Measurements from ENCODE around the gene ZNF507. TPM values are rescaled to one million over a fixed set of nuclear protein-coding genes. Genes with fewer than 3 reads are reported as not detected.

The ZNF507 gene
- total and polyA plus RNA-seq, 2 experiments from 2014 or later: 4.6 to 10.2 TPM

- DNase-seq (ENCODE audit: low read depth in 1 of 2, low spot score in 1 of 2): no peak
- H3K4me3 ChIP-seq: no peak overlapping the region
- no peaks in the 10 kb centered on the region for H3K27me3 ChIP-seq
- no peak overlapping the region for H3K27ac ChIP-seq
- H3K36me3 ChIP-seq: peaks cover 57% of the 10 kb centered on the region
- H3K4me1 ChIP-seq (ENCODE audit: low read depth): no peaks in the 10 kb centered on the region
- no peaks in the 10 kb centered on the region for H3K9me3 ChIP-seq (ENCODE audit: low read depth)
- no peak for TF ChIP-seq CTCF (IDR thresholded peaks at IDR 0.05; ENCODE audit: low read depth, low read length)
These were observed 9.9 kb downstream of the ZNF507 start for GRCh38 chr19:32355309-32355708.

GRCh38 chr19:32357720-32358119 is 12.3 kb downstream of the ZNF507 start:
- Histone ChIP-seq H3K27ac (no peak overlapping the region), H3K27me3 (no peaks in the 10 kb centered on the region), H3K9me3 (ENCODE audit: low read depth) (no peaks in the 10 kb centered on the region), H3K36me3 (peaks cover 71% of the 10 kb centered on the region), H3K4me1 (ENCODE audit: low read depth) (no peaks in the 10 kb centered on the region), H3K4me3 (no peak overlapping the region)
- peak in 1 of 2 donors; percentile 23 for DNase-seq (ENCODE audit: low read depth in 1 of 2, low spot score in 1 of 2)
- TF ChIP-seq CTCF (IDR thresholded peaks at IDR 0.05; ENCODE audit: low read depth, low read length): peak; percentile 36

GRCh38 chr19:32358321-32358720 is 12.9 kb downstream of the ZNF507 start:
- no peak overlapping the region for H3K27ac ChIP-seq
- H3K27me3 ChIP-seq: no peaks in the 10 kb centered on the region
- no peak for TF ChIP-seq CTCF (IDR thresholded peaks at IDR 0.05; ENCODE audit: low read depth, low read length)
- no peaks in the 10 kb centered on the region for H3K9me3 ChIP-seq (ENCODE audit: low read depth)
- H3K4me3 ChIP-seq: no peak overlapping the region
- H3K36me3 ChIP-seq: peaks cover 66% of the 10 kb centered on the region
- no peak for DNase-seq (ENCODE audit: low read depth in 1 of 2, low spot score in 1 of 2)
- H3K4me1 ChIP-seq (ENCODE audit: low read depth): no peaks in the 10 kb centered on the region

GRCh38 chr19:32359581-32359980 is 14.2 kb downstream of the ZNF507 start:
- H3K4me3 ChIP-seq: no peak overlapping the region
- no peak overlapping the region for H3K27ac ChIP-seq
- H3K4me1 ChIP-seq (ENCODE audit: low read depth): no peaks in the 10 kb centered on the region
- no peaks in the 10 kb centered on the region for H3K9me3 ChIP-seq (ENCODE audit: low read depth)
- no peak for DNase-seq (ENCODE audit: low read depth in 1 of 2, low spot score in 1 of 2)
- H3K27me3 ChIP-seq: no peaks in the 10 kb centered on the region
- peaks cover 67% of the 10 kb centered on the region for H3K36me3 ChIP-seq
- TF ChIP-seq CTCF (IDR thresholded peaks at IDR 0.05; ENCODE audit: low read depth, low read length): no peak

GRCh38 chr19:32361574-32362317 is 16.3 kb downstream of the ZNF507 start:
- Histone ChIP-seq H3K27ac (no peak overlapping the region), H3K4me1 (ENCODE audit: low read depth) (no peaks in the 10 kb centered on the region), H3K36me3 (peaks cover 55% of the 10 kb centered on the region), H3K9me3 (ENCODE audit: low read depth) (no peaks in the 10 kb centered on the region), H3K4me3 (no peak overlapping the region), H3K27me3 (no peaks in the 10 kb centered on the region)
- no peak for DNase-seq (ENCODE audit: low read depth in 1 of 2, low spot score in 1 of 2)
- no peak for TF ChIP-seq CTCF (IDR thresholded peaks at IDR 0.05; ENCODE audit: low read depth, low read length)
